ENCODE results near the gene BRIP1. TPM values are rescaled to one million over a fixed set of nuclear protein-coding genes. Genes with fewer than 3 reads are reported as not detected.

The BRIP1 gene
- polyA plus RNA-seq, 2 of the 4 experiments (the other 2 are of a cell fraction), result 8.0 to 11.5 TPM

- CTCF ChIA-PET, result interaction anchor here (1.1 to 7.7 kb wide), 4 partner anchors 208 to 430 kb away, joined by 5 to 71 read pairs (median 8); no protein-coding TSS in a partner anchor
- Histone ChIP-seq H3K27ac (no peak overlapping the region), H3K4me3 (no peak overlapping the region), H3K4me2 (no peak overlapping the region), H3K9me3 (no peaks in the 10 kb centered on the region), H3K4me1 (no peaks in the 10 kb centered on the region)
- POLR2A ChIA-PET, result no interaction called here
- 88% methylated on average over 1 of the region's 1 CpG for WGBS (ENCODE audit: missing lambda C conversion rate)
- FAIRE-seq (no peak), DNase-seq (ENCODE audit: low read depth in 1 of 2, low spot score in 1 of 2) (no peak), ATAC-seq (no peak)
- TF ChIP-seq EP300 (IDR thresholded peaks at IDR 0.05), result no peak
- TF ChIP-seq CTCF (IDR thresholded peaks at IDR 0.05), result no peak
These were observed 19.9 kb downstream of the BRIP1 start for GRCh38 chr17:61843435-61843834.

DNA sequence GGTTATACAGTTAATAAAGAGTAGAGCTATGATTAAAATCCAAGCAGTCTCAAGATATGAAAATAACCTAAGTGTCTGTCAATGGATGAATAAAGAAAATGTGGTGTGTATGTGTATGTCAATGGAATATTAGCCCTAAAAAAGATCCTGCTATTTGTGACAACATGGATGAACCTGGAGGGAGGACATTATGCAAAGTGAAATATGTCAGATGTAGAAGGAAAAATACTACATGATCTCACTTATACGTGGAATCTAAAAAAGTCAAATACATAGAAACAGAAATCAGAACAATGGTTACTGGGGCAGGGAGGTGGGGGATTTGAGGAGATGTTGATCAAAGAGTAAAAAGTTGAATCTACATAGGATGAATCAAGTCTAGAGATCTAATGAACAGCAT, 20.4 kb downstream of the BRIP1 start:
- POLR2A ChIA-PET, result no interaction called here

DNA sequence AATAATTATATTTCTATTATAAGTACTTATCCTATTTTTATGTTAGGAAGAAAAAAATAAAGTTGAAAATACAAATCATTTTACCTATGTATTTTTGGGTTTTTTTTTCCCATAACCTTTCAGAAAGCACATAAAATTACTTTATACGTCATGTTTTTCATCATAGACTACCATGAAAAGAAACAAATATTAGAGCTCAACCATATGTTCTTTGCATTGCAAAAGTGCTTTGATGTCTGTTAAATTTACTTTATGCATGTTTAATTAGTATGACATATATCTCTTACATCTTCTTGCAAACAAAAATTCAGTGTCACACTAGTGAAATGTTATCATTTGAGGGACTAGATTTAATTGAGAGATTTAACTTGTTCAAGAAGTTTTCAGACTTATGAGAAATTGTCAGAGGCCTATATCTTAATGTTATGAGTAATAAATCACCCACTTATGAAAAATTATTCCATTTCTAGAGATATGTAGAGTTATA, 24.0 kb downstream of the BRIP1 start:
- POLR2A ChIA-PET, result no interaction called here
- TF ChIP-seq SMC3 (IDR thresholded peaks at IDR 0.05), result no peak
- no peak for TF ChIP-seq RCOR1 (IDR thresholded peaks at IDR 0.05; ENCODE audit: low read depth, low read length)
- TF ChIP-seq ZFP36 (IDR thresholded peaks at IDR 0.05; ENCODE audit: borderline replicate concordance, partially characterized antibody), result no peak
- TF ChIP-seq JUNB (IDR thresholded peaks at IDR 0.05), result no peak
- no peak for TF ChIP-seq CHD2 (IDR thresholded peaks at IDR 0.05; ENCODE audit: low read length, partially characterized antibody)
- no peak for TF ChIP-seq HEYL (CRISPR knock-in tag; IDR thresholded peaks at IDR 0.05)
- TF ChIP-seq, protein P1, sequence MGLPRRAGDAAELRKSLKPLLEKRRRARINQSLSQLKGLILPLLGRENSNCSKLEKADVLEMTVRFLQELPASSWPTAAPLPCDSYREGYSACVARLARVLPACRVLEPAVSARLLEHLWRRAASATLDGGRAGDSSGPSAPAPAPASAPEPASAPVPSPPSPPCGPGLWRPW (IDR thresholded peaks at IDR 0.05), result no peak
- TF ChIP-seq, protein P2, sequence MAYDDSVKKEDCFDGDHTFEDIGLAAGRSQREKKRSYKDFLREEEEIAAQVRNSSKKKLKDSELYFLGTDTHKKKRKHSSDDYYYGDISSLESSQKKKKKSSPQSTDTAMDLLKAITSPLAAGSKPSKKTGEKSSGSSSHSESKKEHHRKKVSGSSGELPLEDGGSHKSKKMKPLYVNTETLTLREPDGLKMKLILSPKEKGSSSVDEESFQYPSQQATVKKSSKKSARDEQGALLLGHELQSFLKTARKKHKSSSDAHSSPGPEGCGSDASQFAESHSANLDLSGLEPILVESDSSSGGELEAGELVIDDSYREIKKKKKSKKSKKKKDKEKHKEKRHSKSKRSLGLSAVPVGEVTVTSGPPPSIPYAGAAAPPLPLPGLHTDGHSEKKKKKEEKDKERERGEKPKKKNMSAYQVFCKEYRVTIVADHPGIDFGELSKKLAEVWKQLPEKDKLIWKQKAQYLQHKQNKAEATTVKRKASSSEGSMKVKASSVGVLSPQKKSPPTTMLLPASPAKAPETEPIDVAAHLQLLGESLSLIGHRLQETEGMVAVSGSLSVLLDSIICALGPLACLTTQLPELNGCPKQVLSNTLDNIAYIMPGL (CRISPR knock-in tag; IDR thresholded peaks at IDR 0.05; ENCODE audit: borderline replicate concordance), result no peak
- TF ChIP-seq KDM1A (IDR thresholded peaks at IDR 0.05; ENCODE audit: low read depth), result no peak
- no peak for TF ChIP-seq EHF (CRISPR knock-in tag; IDR thresholded peaks at IDR 0.05)

More for the DNA sequence above, 20.4 kb downstream of the BRIP1 start:
- no peaks in the 10 kb centered on the region for H3K9me3 ChIP-seq
- no peak for TF ChIP-seq EP300 (IDR thresholded peaks at IDR 0.05)
- TF ChIP-seq FOSB (CRISPR knock-in tag; IDR thresholded peaks at IDR 0.05), result no peak
- no peak for TF ChIP-seq JUNB (IDR thresholded peaks at IDR 0.05)
- TF ChIP-seq E2F6 (IDR thresholded peaks at IDR 0.05; ENCODE audit: borderline replicate concordance, low read depth), result no peak
- TF ChIP-seq CBX8 (IDR thresholded peaks at IDR 0.05), result no peak
- TF ChIP-seq RCOR1 (IDR thresholded peaks at IDR 0.05; ENCODE audit: low read depth, low read length), result no peak
- no peak for TF ChIP-seq POLR2A (IDR thresholded peaks at IDR 0.05; ENCODE audit: low read length)
- no peak for TF ChIP-seq CTCF (IDR thresholded peaks at IDR 0.05)
- TF ChIP-seq NR3C1 (IDR thresholded peaks at IDR 0.05), result no peak
- TF ChIP-seq KDM1A (IDR thresholded peaks at IDR 0.05; ENCODE audit: low read depth), result no peak
- TF ChIP-seq CHD2 (IDR thresholded peaks at IDR 0.05; ENCODE audit: low read length, partially characterized antibody), result no peak
- TF ChIP-seq TP53 (CRISPR knock-in tag; IDR thresholded peaks at IDR 0.05), result no peak
- TF ChIP-seq MAZ (IDR thresholded peaks at IDR 0.05; ENCODE audit: borderline replicate concordance, low read depth, low read length), result no peak
- TF ChIP-seq HOXA7 (CRISPR knock-in tag; IDR thresholded peaks at IDR 0.05), result no peak
- no peak for TF ChIP-seq JUN (IDR thresholded peaks at IDR 0.05)
- no peak for TF ChIP-seq PHF8 (IDR thresholded peaks at IDR 0.05; ENCODE audit: borderline replicate concordance, low read depth)
- no peaks in the 10 kb centered on the region for H3K4me1 ChIP-seq
- H3K27ac ChIP-seq, result no peak overlapping the region
- DNase-seq (ENCODE audit: low read depth in 1 of 2, low spot score in 1 of 2), result no peak
- no peak overlapping the region for H3K4me2 ChIP-seq
- CTCF ChIA-PET, result interaction anchor here (0.6 to 7.7 kb wide), 5 partner anchors 208 to 433 kb away, joined by 3 to 71 read pairs (median 7); no protein-coding TSS in a partner anchor
- FAIRE-seq, result no peak
- no peak for ATAC-seq
- 89% methylated on average over 1 of the region's 1 CpG for WGBS (ENCODE audit: missing lambda C conversion rate)
- H3K4me3 ChIP-seq, result no peak overlapping the region

More for the DNA sequence above, 24.0 kb downstream of the BRIP1 start:
- 95% methylated on average over 1 of the region's 1 CpG for WGBS (ENCODE audit: missing lambda C conversion rate)
- FAIRE-seq (no peak), ATAC-seq (no peak), DNase-seq (ENCODE audit: low read depth in 1 of 2, low spot score in 1 of 2) (no peak)
- Histone ChIP-seq H3K4me2 (no peak overlapping the region), H3K4me1 (peaks cover 8% of the 10 kb centered on the region; the same call in 2 of the 3 replicates), H3K9me3 (no peaks in the 10 kb centered on the region), H3K4me3 (no peak overlapping the region), H3K27ac (no peak overlapping the region)
- CTCF ChIA-PET, result interaction anchor here (0.8 to 7.7 kb wide), 6 partner anchors 22 to 426 kb away, joined by 3 to 71 read pairs (median 4); no protein-coding TSS in a partner anchor
